ENCODE measurements around the gene NXNL1.

- TF ChIP-seq SIN3A (IDR thresholded peaks at IDR 0.05; ENCODE audit: borderline replicate concordance, insufficient read depth, low read length), result no peak
- TF ChIP-seq, protein P1, sequence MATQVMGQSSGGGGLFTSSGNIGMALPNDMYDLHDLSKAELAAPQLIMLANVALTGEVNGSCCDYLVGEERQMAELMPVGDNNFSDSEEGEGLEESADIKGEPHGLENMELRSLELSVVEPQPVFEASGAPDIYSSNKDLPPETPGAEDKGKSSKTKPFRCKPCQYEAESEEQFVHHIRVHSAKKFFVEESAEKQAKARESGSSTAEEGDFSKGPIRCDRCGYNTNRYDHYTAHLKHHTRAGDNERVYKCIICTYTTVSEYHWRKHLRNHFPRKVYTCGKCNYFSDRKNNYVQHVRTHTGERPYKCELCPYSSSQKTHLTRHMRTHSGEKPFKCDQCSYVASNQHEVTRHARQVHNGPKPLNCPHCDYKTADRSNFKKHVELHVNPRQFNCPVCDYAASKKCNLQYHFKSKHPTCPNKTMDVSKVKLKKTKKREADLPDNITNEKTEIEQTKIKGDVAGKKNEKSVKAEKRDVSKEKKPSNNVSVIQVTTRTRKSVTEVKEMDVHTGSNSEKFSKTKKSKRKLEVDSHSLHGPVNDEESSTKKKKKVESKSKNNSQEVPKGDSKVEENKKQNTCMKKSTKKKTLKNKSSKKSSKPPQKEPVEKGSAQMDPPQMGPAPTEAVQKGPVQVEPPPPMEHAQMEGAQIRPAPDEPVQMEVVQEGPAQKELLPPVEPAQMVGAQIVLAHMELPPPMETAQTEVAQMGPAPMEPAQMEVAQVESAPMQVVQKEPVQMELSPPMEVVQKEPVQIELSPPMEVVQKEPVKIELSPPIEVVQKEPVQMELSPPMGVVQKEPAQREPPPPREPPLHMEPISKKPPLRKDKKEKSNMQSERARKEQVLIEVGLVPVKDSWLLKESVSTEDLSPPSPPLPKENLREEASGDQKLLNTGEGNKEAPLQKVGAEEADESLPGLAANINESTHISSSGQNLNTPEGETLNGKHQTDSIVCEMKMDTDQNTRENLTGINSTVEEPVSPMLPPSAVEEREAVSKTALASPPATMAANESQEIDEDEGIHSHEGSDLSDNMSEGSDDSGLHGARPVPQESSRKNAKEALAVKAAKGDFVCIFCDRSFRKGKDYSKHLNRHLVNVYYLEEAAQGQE (IDR thresholded peaks at IDR 0.05; ENCODE audit: insufficient read depth in 1 of 2, low read depth in 2 of 2, low read length in 2 of 2), result no peak
These were observed 28.8 kb upstream of the NXNL1 start for GRCh38 chr19:17489392-17490030.
